Endothelial cell (in vitro differentiated cells): Measurements from ENCODE around the gene CHI3L1. TPM values are rescaled to one million over a fixed set of nuclear protein-coding genes. Genes with fewer than 3 reads are reported as not detected.

ENCODE experiments used
- DNase-seq: peaks from one replicate; pipeline ENCODE4 v3.0.0; 2021; ENCODE audit warnings: low spot score
- H3K27ac Mint-ChIP-seq: one replicate; pipeline ENCODE4 v1.8.0; 2021; ENCODE audit warnings: mixed read lengths, inconsistent platforms; ENCODE audit not compliant: unreplicated experiment
- H3K27me3 Mint-ChIP-seq: one replicate; pipeline ENCODE4 v1.8.0; 2021; ENCODE audit warnings: mild to moderate bottlenecking, moderate library complexity, mixed read lengths, inconsistent platforms; ENCODE audit not compliant: unreplicated experiment
- H3K36me3 Mint-ChIP-seq: one replicate; pipeline ENCODE4 v1.8.0; 2021; ENCODE audit warnings: mild to moderate bottlenecking, low read depth, mixed read lengths, inconsistent platforms; ENCODE audit not compliant: unreplicated experiment
- H3K4me1 Mint-ChIP-seq: one replicate; pipeline ENCODE4 v1.8.0; 2021; ENCODE audit warnings: mild to moderate bottlenecking, mixed read lengths, inconsistent platforms; ENCODE audit not compliant: unreplicated experiment
- H3K4me3 Mint-ChIP-seq: one replicate; pipeline ENCODE4 v1.8.0; 2021; ENCODE audit warnings: mild to moderate bottlenecking, mixed read lengths, inconsistent platforms; ENCODE audit not compliant: unreplicated experiment
- H3K9me3 Mint-ChIP-seq: one replicate; pipeline ENCODE4 v1.8.0; 2021; ENCODE audit warnings: mixed read lengths, inconsistent platforms; ENCODE audit not compliant: unreplicated experiment
- total RNA-seq: library from RNA; stranded (reverse); fragmentation: NEBNext Ultra II Directional; extraction: Animal tissue kit (Norgen Biotek cat#: 25700); gene quantifications from one replicate; pipeline ENCODE4 v1.2.1, GENCODE V29; 2021; ENCODE audit not compliant: unreplicated experiment
- TF ChIP-seq, protein P1 (sequence below): fragments of 200-600 bp; sonication (generic); IDR thresholded peaks from one replicate; pipeline ENCODE4 v1.5.0; 2021; ENCODE audit warnings: antibody characterized with exemption; ENCODE audit not compliant: unreplicated experiment

The CHI3L1 gene
- total RNA-seq, 1 donor from 2014 or later, result 0.21 TPM

DNA sequence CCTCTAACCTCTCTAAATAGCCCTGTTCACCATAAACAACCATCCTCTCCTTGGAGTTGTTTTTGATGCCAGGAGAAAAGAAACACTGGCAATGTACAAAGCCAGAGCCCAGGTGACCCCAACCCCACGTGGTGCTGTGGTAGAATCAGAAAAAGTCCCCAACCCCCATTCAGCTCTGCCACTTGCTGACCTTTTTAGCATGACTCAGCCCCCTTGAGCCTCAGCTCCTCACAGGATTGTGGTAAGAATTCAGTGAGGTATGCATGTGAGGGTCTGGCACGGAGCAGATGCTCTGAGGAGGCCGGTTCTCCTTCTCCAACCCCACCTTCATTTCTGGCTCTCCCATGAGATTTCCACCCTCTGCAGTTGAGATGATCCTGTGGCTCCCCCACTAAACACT lies 11.1 kb upstream of the CHI3L1 start:
- H3K9me3 Mint-ChIP-seq, result no peaks in the 10 kb centered on the region
- no peak overlapping the region for H3K4me3 Mint-ChIP-seq
- peaks cover 2% of the 10 kb centered on the region for H3K27me3 Mint-ChIP-seq
- peaks cover 3% of the 10 kb centered on the region for H3K4me1 Mint-ChIP-seq
- H3K36me3 Mint-ChIP-seq, result peaks cover 7% of the 10 kb centered on the region
- no peak overlapping the region for H3K27ac Mint-ChIP-seq
- DNase-seq, result no peak
- TF ChIP-seq, protein P1, sequence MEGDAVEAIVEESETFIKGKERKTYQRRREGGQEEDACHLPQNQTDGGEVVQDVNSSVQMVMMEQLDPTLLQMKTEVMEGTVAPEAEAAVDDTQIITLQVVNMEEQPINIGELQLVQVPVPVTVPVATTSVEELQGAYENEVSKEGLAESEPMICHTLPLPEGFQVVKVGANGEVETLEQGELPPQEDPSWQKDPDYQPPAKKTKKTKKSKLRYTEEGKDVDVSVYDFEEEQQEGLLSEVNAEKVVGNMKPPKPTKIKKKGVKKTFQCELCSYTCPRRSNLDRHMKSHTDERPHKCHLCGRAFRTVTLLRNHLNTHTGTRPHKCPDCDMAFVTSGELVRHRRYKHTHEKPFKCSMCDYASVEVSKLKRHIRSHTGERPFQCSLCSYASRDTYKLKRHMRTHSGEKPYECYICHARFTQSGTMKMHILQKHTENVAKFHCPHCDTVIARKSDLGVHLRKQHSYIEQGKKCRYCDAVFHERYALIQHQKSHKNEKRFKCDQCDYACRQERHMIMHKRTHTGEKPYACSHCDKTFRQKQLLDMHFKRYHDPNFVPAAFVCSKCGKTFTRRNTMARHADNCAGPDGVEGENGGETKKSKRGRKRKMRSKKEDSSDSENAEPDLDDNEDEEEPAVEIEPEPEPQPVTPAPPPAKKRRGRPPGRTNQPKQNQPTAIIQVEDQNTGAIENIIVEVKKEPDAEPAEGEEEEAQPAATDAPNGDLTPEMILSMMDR, result no peak

DNA sequence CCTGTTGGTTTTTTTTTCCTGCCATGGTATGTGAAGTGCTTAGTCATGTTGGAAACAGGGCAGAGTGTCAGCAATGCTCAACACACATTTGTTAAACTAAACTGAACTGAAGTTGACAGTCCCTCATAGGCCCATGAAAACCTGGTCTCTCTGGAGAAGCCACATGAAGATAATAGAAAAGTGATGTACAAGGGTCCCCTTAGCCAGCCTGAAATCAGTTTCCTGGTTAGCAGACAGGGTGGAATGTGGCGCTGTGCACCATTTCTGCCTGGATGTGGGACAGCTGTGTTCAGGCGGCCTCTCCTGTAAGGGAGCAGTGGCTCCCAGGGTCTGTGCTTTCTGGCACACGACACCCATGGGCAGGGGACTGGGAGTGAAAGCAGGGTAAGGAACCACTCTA lies 9.9 kb upstream of the CHI3L1 start:
- Mint-ChIP-seq H3K4me3 (no peak overlapping the region), H3K27ac (no peak overlapping the region), H3K36me3 (peaks cover 7% of the 10 kb centered on the region), H3K9me3 (no peaks in the 10 kb centered on the region), H3K4me1 (no peaks in the 10 kb centered on the region), H3K27me3 (peaks cover 2% of the 10 kb centered on the region)
- no peak for DNase-seq
- TF ChIP-seq, protein P1, result no peak

DNA sequence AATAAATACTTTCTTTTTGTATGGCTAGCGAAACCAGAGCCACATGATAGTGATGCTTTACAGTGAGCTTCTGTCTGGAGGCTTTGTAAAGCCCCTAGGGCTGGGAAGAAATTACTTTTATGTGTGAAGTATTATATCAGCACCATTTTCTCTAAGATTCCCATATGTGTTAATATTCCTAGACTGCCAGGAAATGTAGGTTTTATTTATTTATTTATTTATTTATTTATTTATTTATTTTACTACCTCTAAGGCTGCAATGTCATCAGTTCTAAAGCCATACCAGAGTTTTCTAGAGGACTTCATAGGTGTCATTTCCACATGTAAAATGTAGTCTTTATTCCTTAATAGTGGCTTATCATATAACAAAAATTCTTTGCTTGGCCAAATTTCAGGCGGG lies 4.4 kb upstream of the CHI3L1 start:
- H3K4me3 Mint-ChIP-seq, result no peak overlapping the region
- no peaks in the 10 kb centered on the region for H3K9me3 Mint-ChIP-seq
- TF ChIP-seq, protein P1, result no peak
- DNase-seq, result no peak
- no peak overlapping the region for H3K27ac Mint-ChIP-seq
- peaks cover 9% of the 10 kb centered on the region for H3K27me3 Mint-ChIP-seq
- H3K36me3 Mint-ChIP-seq, result no peaks in the 10 kb centered on the region
- peaks cover 6% of the 10 kb centered on the region for H3K4me1 Mint-ChIP-seq

DNA sequence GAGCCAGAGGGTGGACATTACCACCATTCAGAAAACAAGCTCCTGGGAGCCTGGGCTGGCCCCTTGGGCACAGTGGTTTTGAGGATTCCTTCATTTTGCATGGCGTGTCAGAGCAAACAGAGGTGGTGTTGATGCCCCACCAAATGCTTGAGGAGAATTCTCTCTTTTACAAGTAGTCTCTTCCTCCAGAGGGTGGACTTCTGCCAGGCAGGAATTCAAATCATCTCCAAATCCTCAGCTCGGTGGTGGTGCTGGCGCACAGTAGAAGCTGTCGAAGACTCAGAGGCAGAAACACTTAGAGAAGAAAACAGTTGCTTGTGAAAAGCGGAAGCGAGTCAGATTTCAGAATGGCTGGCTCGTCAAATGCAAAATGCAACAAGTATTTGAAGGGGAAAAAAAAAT lies 3.4 kb upstream of the CHI3L1 start:
- TF ChIP-seq, protein P1, result no peak
- Mint-ChIP-seq H3K27ac (no peak overlapping the region), H3K4me1 (peaks cover 11% of the 10 kb centered on the region), H3K36me3 (no peaks in the 10 kb centered on the region), H3K4me3 (no peak overlapping the region), H3K9me3 (no peaks in the 10 kb centered on the region), H3K27me3 (peaks cover 11% of the 10 kb centered on the region)
- DNase-seq, result no peak

DNA sequence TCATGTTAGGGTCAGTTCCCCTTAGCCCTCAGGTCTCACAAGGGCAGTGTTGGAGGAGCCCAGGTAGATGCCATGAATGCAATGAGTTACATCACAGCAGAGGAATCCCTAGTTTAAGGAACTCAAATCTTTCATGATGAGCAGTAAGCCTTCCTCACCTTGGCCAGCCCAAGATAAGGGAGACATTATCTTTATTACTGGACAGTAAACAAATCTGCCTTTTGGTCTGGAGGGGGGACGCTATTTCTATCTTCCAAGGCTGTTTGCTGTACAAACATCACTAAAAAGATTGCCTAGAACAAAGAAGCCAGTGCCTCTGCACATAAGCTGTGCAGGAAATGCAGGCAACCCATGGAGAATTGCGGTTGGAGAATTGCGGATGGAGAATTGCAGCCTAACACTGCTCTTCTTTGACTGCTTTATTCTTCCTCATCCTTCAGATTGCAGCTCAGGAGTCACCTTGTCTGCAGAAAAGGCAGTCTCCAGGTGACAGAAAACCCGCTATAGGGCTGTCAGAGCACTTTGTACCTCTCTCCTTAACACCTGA lies 2.3 kb upstream of the CHI3L1 start:
- Mint-ChIP-seq H3K36me3 (no peaks in the 10 kb centered on the region), H3K27me3 (peaks cover 13% of the 10 kb centered on the region), H3K27ac (no peak overlapping the region), H3K4me1 (peaks cover 11% of the 10 kb centered on the region), H3K9me3 (no peaks in the 10 kb centered on the region), H3K4me3 (no peak overlapping the region)
- no peak for DNase-seq
- TF ChIP-seq, protein P1, result no peak
